Ishikawa (cell line): ENCODE data around the gene PTPRD.

ENCODE experiments used
- CEBPB ChIP-seq: IDR thresholded peaks from 2 replicates; pipeline ENCODE4 v1.6.1; 2012
- CREB1 ChIP-seq: IDR thresholded peaks from 2 replicates; pipeline ENCODE4 v1.6.1; 2012; ENCODE audit warnings: low read depth
- EGR1 ChIP-seq: IDR thresholded peaks from 2 replicates; pipeline ENCODE4 v1.6.1; 2012
- EP300 ChIP-seq: IDR thresholded peaks from 2 replicates; pipeline ENCODE4 v1.6.1; 2012; ENCODE audit warnings: borderline replicate concordance
- FOXM1 ChIP-seq: IDR thresholded peaks from 2 replicates; pipeline ENCODE4 v1.6.1; 2012; ENCODE audit warnings: low read depth, borderline replicate concordance
- MAX ChIP-seq: IDR thresholded peaks from 2 replicates; pipeline ENCODE4 v1.6.1; 2012
- NFIC ChIP-seq: IDR thresholded peaks from 2 replicates; pipeline ENCODE4 v1.6.1; 2012
- RAD21 ChIP-seq: IDR thresholded peaks from 2 replicates; pipeline ENCODE4 v1.6.1; 2012; ENCODE audit warnings: low read depth
- TAF1 ChIP-seq: IDR thresholded peaks from 2 replicates; pipeline ENCODE4 v1.6.1; 2012; ENCODE audit warnings: low read depth, mild to moderate bottlenecking
- TCF12 ChIP-seq: IDR thresholded peaks from 2 replicates; pipeline ENCODE4 v1.6.1; 2012; ENCODE audit warnings: low read depth
- TEAD4 ChIP-seq: IDR thresholded peaks from 2 replicates; pipeline ENCODE4 v1.6.1; 2012
- USF1 ChIP-seq: IDR thresholded peaks from 2 replicates; pipeline ENCODE4 v1.6.1; 2012
- YY1 ChIP-seq: IDR thresholded peaks from 2 replicates; pipeline ENCODE4 v1.6.1; 2012; ENCODE audit warnings: low read depth
- ZBTB7A ChIP-seq: IDR thresholded peaks from 2 replicates; pipeline ENCODE4 v1.6.1; 2012; ENCODE audit warnings: low read depth
- TF ChIP-seq, protein P1 (sequence below): IDR thresholded peaks from 2 replicates; pipeline ENCODE4 v1.6.1; 2012; ENCODE audit warnings: low read depth, mild to moderate bottlenecking

The PTPRD gene

DNA sequence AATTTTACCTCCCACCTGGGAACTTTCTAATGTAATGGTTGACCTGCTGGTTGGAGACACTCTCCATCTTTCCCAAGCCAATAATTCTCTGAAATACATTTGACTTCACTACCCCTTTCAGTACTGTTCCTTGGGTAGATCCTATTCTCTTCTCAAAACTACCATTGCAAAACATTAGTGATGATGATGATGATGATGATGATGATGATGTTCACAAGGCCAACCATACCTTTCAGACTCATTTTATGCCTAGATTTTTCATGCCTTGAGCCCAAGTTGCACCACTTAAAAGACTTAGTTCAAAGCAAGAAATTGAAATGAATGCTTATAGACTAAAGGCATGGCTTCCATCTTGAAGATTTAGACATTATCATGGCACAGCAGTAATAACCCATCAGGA is 1672.2 kb downstream of the PTPRD start:
- no peak for TF ChIP-seq RAD21
- no peak for TF ChIP-seq CREB1
- TF ChIP-seq, protein P1, sequence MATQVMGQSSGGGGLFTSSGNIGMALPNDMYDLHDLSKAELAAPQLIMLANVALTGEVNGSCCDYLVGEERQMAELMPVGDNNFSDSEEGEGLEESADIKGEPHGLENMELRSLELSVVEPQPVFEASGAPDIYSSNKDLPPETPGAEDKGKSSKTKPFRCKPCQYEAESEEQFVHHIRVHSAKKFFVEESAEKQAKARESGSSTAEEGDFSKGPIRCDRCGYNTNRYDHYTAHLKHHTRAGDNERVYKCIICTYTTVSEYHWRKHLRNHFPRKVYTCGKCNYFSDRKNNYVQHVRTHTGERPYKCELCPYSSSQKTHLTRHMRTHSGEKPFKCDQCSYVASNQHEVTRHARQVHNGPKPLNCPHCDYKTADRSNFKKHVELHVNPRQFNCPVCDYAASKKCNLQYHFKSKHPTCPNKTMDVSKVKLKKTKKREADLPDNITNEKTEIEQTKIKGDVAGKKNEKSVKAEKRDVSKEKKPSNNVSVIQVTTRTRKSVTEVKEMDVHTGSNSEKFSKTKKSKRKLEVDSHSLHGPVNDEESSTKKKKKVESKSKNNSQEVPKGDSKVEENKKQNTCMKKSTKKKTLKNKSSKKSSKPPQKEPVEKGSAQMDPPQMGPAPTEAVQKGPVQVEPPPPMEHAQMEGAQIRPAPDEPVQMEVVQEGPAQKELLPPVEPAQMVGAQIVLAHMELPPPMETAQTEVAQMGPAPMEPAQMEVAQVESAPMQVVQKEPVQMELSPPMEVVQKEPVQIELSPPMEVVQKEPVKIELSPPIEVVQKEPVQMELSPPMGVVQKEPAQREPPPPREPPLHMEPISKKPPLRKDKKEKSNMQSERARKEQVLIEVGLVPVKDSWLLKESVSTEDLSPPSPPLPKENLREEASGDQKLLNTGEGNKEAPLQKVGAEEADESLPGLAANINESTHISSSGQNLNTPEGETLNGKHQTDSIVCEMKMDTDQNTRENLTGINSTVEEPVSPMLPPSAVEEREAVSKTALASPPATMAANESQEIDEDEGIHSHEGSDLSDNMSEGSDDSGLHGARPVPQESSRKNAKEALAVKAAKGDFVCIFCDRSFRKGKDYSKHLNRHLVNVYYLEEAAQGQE, result no peak
- TF ChIP-seq TAF1, result no peak
- no peak for TF ChIP-seq YY1
- TF ChIP-seq TEAD4, result no peak
- TF ChIP-seq EP300, result no peak
- TF ChIP-seq EGR1, result no peak
- TF ChIP-seq TCF12, result no peak
- no peak for TF ChIP-seq MAX
- TF ChIP-seq NFIC, result no peak
- TF ChIP-seq USF1, result no peak
- TF ChIP-seq CEBPB, result no peak
- no peak for TF ChIP-seq ZBTB7A
- no peak for TF ChIP-seq FOXM1

DNA sequence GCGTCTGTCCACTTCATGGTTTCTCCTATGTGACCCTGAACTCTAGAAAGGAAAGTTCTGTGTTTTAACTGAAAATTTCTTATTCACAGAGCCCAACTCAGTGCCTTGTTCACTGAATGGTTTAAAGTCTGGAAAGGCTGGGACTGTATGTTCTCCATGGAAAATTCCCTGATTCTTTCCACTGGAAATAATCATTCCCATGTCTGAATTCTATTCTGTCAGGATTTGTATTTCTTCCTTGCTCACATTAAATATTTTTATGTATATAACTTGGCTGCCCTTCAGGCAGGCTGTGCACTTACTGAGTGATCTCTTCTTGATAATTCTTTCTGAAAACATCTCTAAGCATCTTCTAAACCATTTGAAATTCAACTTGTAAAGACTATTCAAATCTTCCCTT is 1686.3 kb downstream of the PTPRD start:
- no peak for TF ChIP-seq FOXM1
- no peak for TF ChIP-seq ZBTB7A
- TF ChIP-seq USF1, result no peak

- TF ChIP-seq TEAD4 (no peak), MAX (no peak), FOXM1 (no peak), NFIC (no peak)
These were observed 1688.2 kb downstream of the PTPRD start for GRCh38 chr9:8924562-8924961.

GRCh38 chr9:8917956-8918739 is 1694.7 kb downstream of the PTPRD start:
- no peak for TF ChIP-seq RAD21
- TF ChIP-seq TCF12, result no peak
- no peak for TF ChIP-seq TEAD4
- no peak for TF ChIP-seq FOXM1
- no peak for TF ChIP-seq EGR1

GRCh38 chr9:8916771-8917170 is 1696.0 kb downstream of the PTPRD start:
- TF ChIP-seq YY1, result no peak
- no peak for TF ChIP-seq ZBTB7A
- no peak for TF ChIP-seq EP300
- TF ChIP-seq TEAD4, result no peak
- TF ChIP-seq EGR1, result no peak
- TF ChIP-seq NFIC, result no peak
- no peak for TF ChIP-seq USF1
- no peak for TF ChIP-seq RAD21
- TF ChIP-seq, protein P1, result no peak
- no peak for TF ChIP-seq TCF12
- TF ChIP-seq TAF1, result no peak
- no peak for TF ChIP-seq CREB1
- no peak for TF ChIP-seq FOXM1
- no peak for TF ChIP-seq CEBPB
- TF ChIP-seq MAX, result no peak

DNA sequence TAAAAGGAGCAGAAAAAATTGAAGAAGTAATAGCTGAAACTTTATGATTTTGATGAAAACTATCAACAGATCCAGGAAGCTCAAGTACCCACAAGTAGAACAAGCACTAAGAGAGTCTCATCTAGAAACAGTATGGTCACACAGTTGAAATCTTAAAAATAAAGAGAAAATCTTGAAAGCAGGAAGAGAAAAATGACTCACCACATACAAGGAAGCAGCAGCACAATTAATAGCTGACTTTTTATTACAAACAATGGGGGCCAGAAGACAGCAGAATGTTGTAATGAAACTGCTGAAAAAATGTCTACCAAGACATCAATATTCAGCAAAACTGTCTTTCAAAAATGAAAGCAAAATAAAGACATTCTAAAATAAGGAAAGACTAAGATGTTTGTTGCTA is 1704.9 kb downstream of the PTPRD start:
- TF ChIP-seq CREB1, result no peak
- TF ChIP-seq TCF12, result no peak
- TF ChIP-seq USF1, result no peak
- no peak for TF ChIP-seq TAF1
- no peak for TF ChIP-seq RAD21
- TF ChIP-seq FOXM1, result no peak
- TF ChIP-seq TEAD4, result no peak
- no peak for TF ChIP-seq MAX
- no peak for TF ChIP-seq CEBPB
- TF ChIP-seq EGR1, result no peak
- no peak for TF ChIP-seq ZBTB7A
- no peak for TF ChIP-seq NFIC
- TF ChIP-seq YY1, result no peak
- TF ChIP-seq, protein P1, result no peak
- TF ChIP-seq EP300, result no peak
